ENCODE data around the gene PPP2R3B.

PPP2R3B gene

DNA sequence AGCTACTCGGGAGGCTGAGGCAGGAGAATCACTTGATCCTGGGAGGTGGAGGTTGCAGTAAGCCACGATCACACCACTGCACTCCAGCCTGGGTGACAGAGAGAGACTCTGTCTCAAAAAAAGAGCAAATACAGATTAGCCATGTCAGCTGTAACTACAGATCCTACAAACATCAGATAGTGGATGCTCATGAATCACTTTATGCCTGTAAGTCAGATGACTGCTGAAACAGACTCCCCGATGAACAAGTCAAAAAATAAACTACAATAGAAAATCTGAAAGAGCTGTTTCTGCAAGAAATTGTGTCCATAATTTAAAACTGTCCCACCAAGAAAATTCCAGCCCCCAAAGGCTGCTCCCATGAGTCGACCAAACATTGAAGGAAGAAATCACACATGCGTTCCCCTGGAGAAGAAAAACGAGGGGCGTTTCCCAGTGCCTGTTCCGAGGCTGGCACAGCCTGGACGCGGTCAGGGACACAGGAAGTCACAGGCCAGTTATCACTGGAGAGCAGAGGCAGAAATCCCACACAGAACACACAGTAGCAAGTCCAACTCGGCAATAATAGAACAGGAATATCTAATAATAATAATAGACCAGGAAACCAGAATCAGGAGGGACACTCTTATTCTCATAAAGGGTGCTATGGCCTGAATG lies 38.1 kb downstream of the PPP2R3B start (continued):
- TF ChIP-seq, protein P1, sequence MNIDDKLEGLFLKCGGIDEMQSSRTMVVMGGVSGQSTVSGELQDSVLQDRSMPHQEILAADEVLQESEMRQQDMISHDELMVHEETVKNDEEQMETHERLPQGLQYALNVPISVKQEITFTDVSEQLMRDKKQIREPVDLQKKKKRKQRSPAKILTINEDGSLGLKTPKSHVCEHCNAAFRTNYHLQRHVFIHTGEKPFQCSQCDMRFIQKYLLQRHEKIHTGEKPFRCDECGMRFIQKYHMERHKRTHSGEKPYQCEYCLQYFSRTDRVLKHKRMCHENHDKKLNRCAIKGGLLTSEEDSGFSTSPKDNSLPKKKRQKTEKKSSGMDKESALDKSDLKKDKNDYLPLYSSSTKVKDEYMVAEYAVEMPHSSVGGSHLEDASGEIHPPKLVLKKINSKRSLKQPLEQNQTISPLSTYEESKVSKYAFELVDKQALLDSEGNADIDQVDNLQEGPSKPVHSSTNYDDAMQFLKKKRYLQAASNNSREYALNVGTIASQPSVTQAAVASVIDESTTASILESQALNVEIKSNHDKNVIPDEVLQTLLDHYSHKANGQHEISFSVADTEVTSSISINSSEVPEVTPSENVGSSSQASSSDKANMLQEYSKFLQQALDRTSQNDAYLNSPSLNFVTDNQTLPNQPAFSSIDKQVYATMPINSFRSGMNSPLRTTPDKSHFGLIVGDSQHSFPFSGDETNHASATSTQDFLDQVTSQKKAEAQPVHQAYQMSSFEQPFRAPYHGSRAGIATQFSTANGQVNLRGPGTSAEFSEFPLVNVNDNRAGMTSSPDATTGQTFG (tag by site-specific recombination; IDR thresholded peaks at IDR 0.05; ENCODE audit: borderline replicate concordance) = no peak
- TF ChIP-seq, protein P2, sequence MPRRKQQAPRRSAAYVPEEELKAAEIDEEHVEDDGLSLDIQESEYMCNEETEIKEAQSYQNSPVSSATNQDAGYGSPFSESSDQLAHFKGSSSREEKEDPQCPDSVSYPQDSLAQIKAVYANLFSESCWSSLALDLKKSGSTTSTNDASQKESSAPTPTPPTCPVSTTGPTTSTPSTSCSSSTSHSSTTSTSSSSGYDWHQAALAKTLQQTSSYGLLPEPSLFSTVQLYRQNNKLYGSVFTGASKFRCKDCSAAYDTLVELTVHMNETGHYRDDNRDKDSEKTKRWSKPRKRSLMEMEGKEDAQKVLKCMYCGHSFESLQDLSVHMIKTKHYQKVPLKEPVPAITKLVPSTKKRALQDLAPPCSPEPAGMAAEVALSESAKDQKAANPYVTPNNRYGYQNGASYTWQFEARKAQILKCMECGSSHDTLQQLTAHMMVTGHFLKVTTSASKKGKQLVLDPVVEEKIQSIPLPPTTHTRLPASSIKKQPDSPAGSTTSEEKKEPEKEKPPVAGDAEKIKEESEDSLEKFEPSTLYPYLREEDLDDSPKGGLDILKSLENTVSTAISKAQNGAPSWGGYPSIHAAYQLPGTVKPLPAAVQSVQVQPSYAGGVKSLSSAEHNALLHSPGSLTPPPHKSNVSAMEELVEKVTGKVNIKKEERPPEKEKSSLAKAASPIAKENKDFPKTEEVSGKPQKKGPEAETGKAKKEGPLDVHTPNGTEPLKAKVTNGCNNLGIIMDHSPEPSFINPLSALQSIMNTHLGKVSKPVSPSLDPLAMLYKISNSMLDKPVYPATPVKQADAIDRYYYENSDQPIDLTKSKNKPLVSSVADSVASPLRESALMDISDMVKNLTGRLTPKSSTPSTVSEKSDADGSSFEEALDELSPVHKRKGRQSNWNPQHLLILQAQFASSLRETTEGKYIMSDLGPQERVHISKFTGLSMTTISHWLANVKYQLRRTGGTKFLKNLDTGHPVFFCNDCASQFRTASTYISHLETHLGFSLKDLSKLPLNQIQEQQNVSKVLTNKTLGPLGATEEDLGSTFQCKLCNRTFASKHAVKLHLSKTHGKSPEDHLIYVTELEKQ (tag by site-specific recombination; IDR thresholded peaks at IDR 0.05; ENCODE audit: borderline replicate concordance) = no peak
- TF ChIP-seq ZNF221 (tag by site-specific recombination; IDR thresholded peaks at IDR 0.05; ENCODE audit: borderline replicate concordance) = no peak
- TF ChIP-seq, protein P3, sequence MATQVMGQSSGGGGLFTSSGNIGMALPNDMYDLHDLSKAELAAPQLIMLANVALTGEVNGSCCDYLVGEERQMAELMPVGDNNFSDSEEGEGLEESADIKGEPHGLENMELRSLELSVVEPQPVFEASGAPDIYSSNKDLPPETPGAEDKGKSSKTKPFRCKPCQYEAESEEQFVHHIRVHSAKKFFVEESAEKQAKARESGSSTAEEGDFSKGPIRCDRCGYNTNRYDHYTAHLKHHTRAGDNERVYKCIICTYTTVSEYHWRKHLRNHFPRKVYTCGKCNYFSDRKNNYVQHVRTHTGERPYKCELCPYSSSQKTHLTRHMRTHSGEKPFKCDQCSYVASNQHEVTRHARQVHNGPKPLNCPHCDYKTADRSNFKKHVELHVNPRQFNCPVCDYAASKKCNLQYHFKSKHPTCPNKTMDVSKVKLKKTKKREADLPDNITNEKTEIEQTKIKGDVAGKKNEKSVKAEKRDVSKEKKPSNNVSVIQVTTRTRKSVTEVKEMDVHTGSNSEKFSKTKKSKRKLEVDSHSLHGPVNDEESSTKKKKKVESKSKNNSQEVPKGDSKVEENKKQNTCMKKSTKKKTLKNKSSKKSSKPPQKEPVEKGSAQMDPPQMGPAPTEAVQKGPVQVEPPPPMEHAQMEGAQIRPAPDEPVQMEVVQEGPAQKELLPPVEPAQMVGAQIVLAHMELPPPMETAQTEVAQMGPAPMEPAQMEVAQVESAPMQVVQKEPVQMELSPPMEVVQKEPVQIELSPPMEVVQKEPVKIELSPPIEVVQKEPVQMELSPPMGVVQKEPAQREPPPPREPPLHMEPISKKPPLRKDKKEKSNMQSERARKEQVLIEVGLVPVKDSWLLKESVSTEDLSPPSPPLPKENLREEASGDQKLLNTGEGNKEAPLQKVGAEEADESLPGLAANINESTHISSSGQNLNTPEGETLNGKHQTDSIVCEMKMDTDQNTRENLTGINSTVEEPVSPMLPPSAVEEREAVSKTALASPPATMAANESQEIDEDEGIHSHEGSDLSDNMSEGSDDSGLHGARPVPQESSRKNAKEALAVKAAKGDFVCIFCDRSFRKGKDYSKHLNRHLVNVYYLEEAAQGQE (tag by site-specific recombination; IDR thresholded peaks at IDR 0.05) = no peak
- no peak for TF ChIP-seq RBAK (tag by site-specific recombination; IDR thresholded peaks at IDR 0.05)
- no peak for TF ChIP-seq ZNF792 (tag by site-specific recombination; IDR thresholded peaks at IDR 0.05)
- no peak for TF ChIP-seq ZNF701 (tag by site-specific recombination; IDR thresholded peaks at IDR 0.05)
- no peak for TF ChIP-seq ZNF707 (tag by site-specific recombination; IDR thresholded peaks at IDR 0.05)
- no peak for TF ChIP-seq ZNF561 (tag by site-specific recombination; IDR thresholded peaks at IDR 0.05; ENCODE audit: borderline replicate concordance)
- TF ChIP-seq ZBTB11 (tag by site-specific recombination; conservative IDR thresholded peaks at IDR 0.05; ENCODE audit: low read depth) = no peak
- no peak for TF ChIP-seq ZNF623 (tag by site-specific recombination; IDR thresholded peaks at IDR 0.05)
